GM18502 (cell line): ENCODE results near the gene VPS36.
"Not testable (repeated sequence)": the region's sequence is repeated elsewhere in the genome, so short reads cannot be mapped to it uniquely, and the experiment has no call there.

Source experiments
- ATAC-seq: cut with Tn5 transposase; IDR thresholded peaks from one replicate; pipeline ENCODE4 v1.9.1; 2021; ENCODE audit warnings: mild to moderate bottlenecking; ENCODE audit not compliant: unreplicated experiment, poor library complexity

VPS36 gene

GRCh38 chr13:52450012-52450792 lies at the start of gene VPS36:
Gene VPS36, minus strand, starts transcription at chr13:52450634. Its CDS starts 40 bp downstream, at chr13:52450594.
- peak; percentile 74 for ATAC-seq

GRCh38 chr13:52497979-52498378 lies 47.5 kb upstream of the VPS36 start:
- not testable (repeated sequence) for ATAC-seq

GRCh38 chr13:52494241-52494640 lies 43.8 kb upstream of the VPS36 start:
- not testable (repeated sequence) for ATAC-seq

DNA sequence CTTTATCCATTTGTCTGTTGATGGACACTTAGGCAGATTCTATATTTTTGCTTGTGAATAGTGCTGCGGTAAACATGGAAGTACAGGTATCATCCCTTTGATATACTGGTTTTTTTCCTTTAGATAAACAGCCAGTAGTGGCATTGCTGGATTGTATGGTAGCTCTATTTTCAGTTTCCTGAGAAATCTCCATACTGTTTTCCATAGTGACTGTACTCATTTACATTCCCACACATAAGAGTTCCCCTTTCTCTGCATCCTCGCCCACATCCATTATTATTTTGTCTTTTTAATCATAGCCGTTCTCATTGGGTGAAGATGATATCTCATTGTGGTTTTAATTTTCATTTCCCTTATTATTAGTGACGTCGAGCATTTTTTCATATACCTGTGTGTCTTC lies 40.6 kb upstream of the VPS36 start:
- ATAC-seq = not testable (repeated sequence)

DNA sequence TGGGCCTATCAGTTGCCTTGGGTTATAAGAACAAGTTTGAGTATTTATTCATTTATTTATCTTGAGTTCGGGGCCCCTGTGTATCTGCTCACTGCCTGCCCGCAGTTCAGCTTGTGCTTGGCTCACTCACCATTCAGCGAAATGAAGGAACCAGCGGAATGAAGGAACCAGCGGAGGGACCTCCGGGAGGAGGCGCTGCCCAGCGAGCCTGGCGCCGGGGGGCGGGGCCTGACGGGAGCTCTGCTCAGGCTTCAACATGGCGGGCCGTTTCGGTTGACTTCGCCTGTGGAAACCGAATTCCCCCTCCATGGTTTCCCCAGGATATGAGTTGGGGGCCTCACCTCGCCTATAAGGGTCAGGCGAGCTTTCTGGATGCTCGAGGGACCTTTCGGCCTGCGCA lies 38.3 kb upstream of the VPS36 start:
- not testable (repeated sequence) for ATAC-seq

- ATAC-seq = not testable (repeated sequence)
Measured at GRCh38 chr13:52487078-52487477, 36.6 kb upstream of the VPS36 start.

DNA sequence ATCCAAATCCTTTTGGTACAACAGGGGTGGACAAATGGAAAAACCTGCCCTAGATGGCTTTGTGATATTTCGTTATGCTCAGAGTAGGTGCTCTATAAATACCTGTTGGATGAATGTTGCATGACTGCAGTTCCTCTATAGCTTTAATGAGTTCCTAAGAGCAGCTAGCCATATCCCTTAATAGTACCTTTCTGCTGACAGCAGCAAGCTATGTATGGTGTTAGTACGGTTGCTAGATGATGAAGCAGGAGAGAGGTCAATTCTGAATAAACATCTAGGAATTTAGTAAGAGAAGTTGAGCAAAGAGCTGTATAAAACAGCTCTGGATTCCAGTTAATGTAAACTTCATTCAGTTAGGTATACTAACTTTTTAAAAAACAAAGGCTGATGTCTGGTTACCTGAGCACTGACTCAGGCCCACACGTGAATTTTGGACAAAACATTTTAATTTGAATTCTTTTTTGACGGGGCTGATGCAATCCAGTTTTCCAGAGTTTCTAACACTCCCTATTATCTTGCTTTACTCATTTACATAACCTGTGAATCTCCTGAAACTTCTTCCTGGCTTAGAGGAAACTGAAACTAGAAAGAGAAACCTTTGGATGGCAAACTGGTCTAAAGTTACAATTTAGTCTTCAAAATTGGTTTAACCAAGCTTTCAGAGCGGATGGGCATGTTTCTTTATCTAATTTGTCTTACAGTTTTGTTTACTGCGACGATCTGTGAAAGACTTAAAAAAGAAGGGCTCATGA lies 30.4 kb upstream of the VPS36 start:
- not testable (repeated sequence) for ATAC-seq

GRCh38 chr13:52468487-52468886 lies 18.1 kb upstream of the VPS36 start:
- ATAC-seq = not testable (repeated sequence)

DNA sequence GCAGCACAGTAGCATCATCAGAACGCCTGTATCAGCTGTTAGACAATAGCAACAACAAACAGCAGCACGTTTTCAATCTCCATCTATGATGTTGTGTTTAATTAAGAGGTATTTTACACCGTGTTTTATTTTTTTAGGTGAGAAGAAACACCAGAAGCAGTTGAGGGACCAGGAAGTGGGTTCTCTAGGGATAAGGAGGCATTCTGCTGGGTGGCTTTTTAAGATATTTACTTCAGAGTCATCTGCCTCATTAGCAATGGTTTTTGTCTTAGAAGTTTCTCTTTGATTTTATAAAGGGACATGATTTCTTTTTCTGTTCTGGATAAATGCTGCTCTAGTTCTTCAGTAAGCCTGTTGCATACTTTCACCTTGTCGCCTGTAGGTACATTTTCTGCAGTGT lies 13.1 kb upstream of the VPS36 start:
- ATAC-seq = no peak

GRCh38 chr13:52461265-52461664 lies 10.8 kb upstream of the VPS36 start:
- no peak for ATAC-seq

DNA sequence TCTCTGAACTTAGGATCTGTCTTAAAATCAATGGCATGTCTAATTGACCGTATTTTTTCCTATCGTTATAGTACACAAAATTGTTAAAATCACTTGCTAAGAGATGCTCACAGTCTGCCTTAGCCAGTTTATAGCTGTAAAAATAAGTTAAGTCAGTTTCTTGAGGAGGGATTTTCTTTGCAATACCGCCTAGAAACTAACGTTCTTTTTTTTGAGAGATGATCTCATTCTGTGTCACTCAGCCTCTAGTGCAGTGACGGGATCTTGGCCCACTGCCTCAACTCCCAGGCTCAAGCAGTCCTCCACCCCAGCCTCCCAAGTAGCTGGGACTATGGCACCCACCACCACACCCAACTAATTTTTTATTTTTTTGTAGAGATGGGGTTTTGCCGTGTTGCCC lies 9.2 kb upstream of the VPS36 start:
- no peak for ATAC-seq

DNA sequence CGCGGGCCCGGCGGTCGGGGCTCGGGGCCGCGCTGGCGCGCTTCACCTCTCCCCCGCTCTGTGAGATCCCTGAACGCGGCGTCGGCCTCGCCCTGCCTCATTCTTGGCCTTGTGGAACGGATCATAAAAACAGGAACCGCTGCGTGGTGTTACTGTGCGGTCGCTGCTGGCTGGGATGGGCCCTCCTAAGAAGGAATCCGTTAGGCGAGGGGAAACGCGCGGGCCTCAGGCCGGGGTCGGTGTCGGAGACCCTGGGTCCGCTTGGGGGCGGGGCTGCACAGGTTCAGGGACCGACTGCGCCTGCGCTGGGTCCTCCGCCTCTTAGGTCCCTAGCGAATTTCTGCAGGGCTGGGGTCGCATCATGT lies 5.2 kb upstream of the VPS36 start:
- ATAC-seq = peak; percentile 37

DNA sequence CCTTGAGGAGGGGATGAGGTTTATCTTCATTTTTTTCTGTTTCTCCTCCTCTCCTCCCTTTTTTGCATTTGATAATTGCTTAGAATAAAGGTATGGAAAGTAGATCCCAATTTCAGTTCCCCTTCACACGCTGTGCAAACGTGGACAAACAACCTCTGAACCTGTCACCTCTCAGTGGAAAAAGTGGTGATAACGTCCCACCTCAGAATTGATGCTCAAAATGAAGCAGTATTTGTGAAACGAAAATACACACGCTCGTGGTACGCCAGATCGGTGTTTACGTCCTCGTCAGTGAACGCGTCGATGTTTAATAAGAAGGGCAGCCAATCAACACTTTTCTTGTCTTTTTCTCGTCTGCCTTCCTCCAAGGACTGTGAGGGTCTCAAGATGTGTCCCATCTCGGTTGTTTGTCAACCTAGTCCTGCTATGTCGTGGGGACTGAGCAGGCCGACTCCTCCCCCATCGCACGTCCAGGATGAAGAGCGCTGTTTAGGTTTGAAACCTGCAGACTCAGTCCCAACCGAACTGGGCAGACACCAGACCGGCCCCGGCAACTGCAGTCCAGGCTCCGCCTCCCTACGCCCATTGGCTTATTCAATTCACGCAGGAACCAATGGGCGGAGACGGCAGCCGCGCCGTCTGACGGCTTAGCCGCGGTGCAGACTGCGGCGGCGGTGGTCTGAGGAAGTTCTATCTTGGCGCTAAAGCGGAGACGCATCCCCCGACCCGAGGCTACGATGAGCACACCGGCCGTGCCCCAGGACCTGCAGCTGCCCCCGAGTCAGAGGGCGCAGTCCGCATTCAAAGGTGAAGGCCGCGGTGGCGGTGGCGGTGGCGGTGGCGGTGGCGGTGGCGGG lies 4.6 kb upstream of the VPS36 start, which contains the start of gene CKAP2:
Gene CKAP2, plus strand, starts transcription at position 659 of the 857 bp plus-strand sequence. Its CDS starts 79 bp downstream, at position 738.
- ATAC-seq = peak; percentile 77

- ATAC-seq = peak; percentile 30
Measured at GRCh38 chr13:52454459-52454819, 4.0 kb upstream of the VPS36 start.

DNA sequence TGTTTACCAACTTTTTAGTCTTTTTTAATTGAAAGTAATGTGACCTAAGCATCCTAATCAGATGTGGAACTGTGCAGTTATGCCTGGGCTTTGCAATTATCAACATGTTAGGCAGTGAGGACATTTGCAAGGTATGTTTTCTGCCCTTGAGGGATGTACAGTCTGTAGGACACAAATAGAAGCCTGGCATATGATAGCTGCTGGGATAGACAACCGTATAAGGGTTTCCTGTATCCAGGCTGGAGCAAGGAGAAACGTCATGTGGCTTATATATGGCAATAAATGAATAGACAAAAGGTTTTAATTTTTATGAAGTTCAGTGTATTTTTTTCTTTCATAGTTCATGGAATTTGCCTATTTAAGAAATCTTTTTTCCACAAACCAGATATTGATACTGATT lies 2.0 kb upstream of the VPS36 start:
- ATAC-seq = no peak

GRCh38 chr13:52451135-52451804 lies 836 bp upstream of the VPS36 start:
- no peak for ATAC-seq

DNA sequence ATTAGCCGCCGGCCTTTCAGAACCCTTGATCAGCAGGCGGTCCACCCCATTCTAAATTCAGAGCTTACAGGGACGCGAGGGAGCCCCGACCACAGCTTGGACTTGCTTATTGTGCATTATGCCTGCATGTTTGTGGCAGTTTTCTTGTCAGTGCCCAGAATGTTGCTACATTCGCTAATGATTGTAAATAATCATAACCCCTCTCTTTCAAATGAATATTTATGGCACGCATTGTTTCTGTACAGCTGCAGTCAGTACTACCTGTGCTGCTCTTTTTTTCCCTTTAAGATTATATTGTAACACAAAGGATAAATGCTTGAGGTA lies 321 bp upstream of the VPS36 start:
- ATAC-seq = no peak

DNA sequence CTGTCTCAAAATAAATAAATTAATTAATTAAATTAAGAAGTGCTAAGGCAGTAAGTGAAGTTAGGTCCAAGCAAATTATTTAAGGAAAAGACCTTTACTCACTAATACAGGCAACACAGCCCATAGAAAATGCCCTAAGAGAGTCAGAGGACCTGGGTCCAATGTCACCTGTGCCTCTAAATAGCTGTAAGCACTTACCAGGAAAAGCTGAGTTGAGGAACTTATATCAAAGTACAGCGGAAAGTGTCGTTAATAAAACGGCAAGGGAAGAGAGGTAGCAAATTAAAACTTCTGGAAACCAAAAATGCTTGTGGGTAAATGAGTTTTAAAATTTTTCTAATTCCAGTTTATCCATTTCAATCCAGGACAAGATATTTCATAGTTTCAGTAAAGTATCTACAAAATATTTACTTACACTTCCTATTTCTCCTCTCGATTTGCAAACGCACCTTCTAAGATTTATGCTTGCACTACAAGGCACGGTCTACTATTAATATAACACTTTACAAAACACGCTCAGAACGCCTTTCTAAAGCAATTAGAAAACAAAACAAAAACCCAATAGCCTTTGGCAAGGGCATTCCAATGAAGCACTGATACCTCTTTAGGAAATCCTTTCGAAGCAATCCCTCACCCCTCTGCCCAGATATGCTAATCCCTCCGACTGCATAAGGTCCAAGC lies 963 bp downstream of the VPS36 start:
- no peak for ATAC-seq

DNA sequence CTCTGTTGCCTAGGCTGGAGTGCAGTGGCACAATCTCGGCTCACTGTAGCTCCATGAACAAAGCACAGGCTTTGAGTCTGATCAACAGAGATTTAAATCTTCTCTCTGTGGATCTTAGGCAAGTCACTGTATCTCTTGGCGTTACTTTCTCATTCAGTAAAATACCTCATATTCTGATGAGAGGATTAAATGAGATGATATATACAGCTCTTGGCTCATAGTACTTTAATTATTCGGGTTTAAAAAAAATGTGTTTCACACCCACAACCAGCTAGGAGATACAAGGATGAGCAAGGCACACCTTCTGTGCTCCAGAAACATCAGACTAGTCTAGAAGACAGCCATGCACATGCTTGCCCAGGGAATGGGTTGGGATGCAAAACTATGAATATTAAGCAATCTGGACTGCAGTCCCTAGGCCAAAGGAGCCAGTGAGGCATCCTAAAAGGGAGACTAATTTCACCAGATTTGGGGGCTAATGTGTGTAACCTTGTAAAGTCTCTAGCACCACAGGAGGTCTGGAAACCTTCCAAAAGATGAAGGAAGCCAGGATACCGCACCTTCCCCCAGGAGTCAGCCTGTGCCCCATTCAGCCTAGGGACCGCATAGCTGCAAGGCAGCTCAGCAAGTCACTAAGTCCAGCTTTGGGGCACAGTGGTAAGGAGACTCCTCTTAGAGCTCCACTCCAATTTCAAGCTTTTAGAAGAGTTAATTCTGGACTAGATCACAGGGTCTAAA lies 2.5 kb downstream of the VPS36 start:
- no peak for ATAC-seq
